HepG2 (cell line): ENCODE data around the gene GARIN3.

Experiments used
- BHLHE40 ChIP-seq: IDR thresholded peaks from 2 replicates; pipeline ENCODE4 v1.6.1; 2011; ENCODE audit warnings: low read length, improper control_type of control experiment
- KDM5A ChIP-seq: fragments of 200-600 bp; sonication (generic); IDR thresholded peaks from 2 replicates; pipeline ENCODE4 v1.7.0; 2018; ENCODE audit warnings: antibody characterized with exemption, mild to moderate bottlenecking, low read length, borderline replicate concordance
- MTF1 ChIP-seq: sonication (generic); formaldehyde crosslinking; IDR thresholded peaks from 2 replicates; pipeline ENCODE4 v1.5.0; 2020; ENCODE audit warnings: missing genetic modification reagents
- SMC3 ChIP-seq: IDR thresholded peaks from 2 replicates; pipeline ENCODE4 v1.6.1; 2011; ENCODE audit warnings: low read length, improper control_type of control experiment
- ZBTB40 ChIP-seq, 2 experiments: fragments of 450-650 bp in 1 of 2; sonication (generic) in 1 of 2; formaldehyde crosslinking in 1 of 2; IDR thresholded peaks; 2 replicates each; pipeline versions ENCODE4 v1.6.1 to v1.8.0; 2016 to 2022; ENCODE audit warnings: antibody characterized with exemption in 1 of 2, mild to moderate bottlenecking in 1 of 2, missing genetic modification reagents in 1 of 2
- ZGPAT ChIP-seq: IDR thresholded peaks from 2 replicates; pipeline ENCODE4 v1.6.1; 2016; ENCODE audit warnings: mild to moderate bottlenecking

GRCh38 chr5:157166214-157167213 lies at the start of gene GARIN3:
- no peak for TF ChIP-seq KDM5A
- no peak for TF ChIP-seq MTF1 (CRISPR knock-in tag)
- no peak for TF ChIP-seq SMC3
- TF ChIP-seq ZGPAT (CRISPR knock-in tag) = no peak
- TF ChIP-seq BHLHE40 = no peak
- no peak for TF ChIP-seq ZBTB40 (IDR thresholded peaks at IDR 0.05)
- TF ChIP-seq ZBTB40 (CRISPR knock-in tag; IDR thresholded peaks at IDR 0.05) = no peak
